HEK293 (cell line): ENCODE results near the gene ABCG1.

Experiments used
- KLF9 ChIP-seq: fragments of 450-650 bp; formaldehyde crosslinking; IDR thresholded peaks from 2 replicates; pipeline ENCODE4 v1.5.1; 2016; ENCODE audit warnings: missing biosample characterization, missing genetic modification characterization, low read depth
- MYNN ChIP-seq: fragments of 450-650 bp; formaldehyde crosslinking; IDR thresholded peaks from 2 replicates; pipeline ENCODE4 v1.5.1; 2016; ENCODE audit warnings: missing biosample characterization, missing genetic modification characterization, borderline replicate concordance
- ZBTB1 ChIP-seq: fragments of 450-650 bp; formaldehyde crosslinking; IDR thresholded peaks from 2 replicates; pipeline ENCODE4 v1.5.1; 2016; ENCODE audit warnings: missing biosample characterization, missing genetic modification characterization
- ZFP41 ChIP-seq: fragments of 450-650 bp; formaldehyde crosslinking; IDR thresholded peaks from 2 replicates; pipeline ENCODE4 v1.5.1; 2016; ENCODE audit warnings: missing biosample characterization, missing genetic modification characterization, borderline replicate concordance
- ZNF121 ChIP-seq: fragments of 450-650 bp; formaldehyde crosslinking; IDR thresholded peaks from 2 replicates; pipeline ENCODE4 v1.5.1; 2016; ENCODE audit warnings: missing biosample characterization, missing genetic modification characterization
- ZNF138 ChIP-seq: fragments of 450-650 bp; formaldehyde crosslinking; IDR thresholded peaks from 2 replicates; pipeline ENCODE4 v1.5.1; 2016; ENCODE audit warnings: missing biosample characterization, missing genetic modification characterization, borderline replicate concordance
- ZNF701 ChIP-seq: fragments of 450-650 bp; formaldehyde crosslinking; IDR thresholded peaks from 2 replicates; pipeline ENCODE4 v1.5.1; 2016; ENCODE audit warnings: missing biosample characterization, missing genetic modification characterization
- ZNF792 ChIP-seq: fragments of 450-650 bp; formaldehyde crosslinking; IDR thresholded peaks from 2 replicates; pipeline ENCODE4 v1.5.1; 2016; ENCODE audit warnings: missing biosample characterization, missing genetic modification characterization
- TF ChIP-seq, protein P1 (sequence below): fragments of 450-650 bp; formaldehyde crosslinking; IDR thresholded peaks from 2 replicates; pipeline ENCODE4 v1.5.1; 2017; ENCODE audit warnings: missing biosample characterization, missing genetic modification characterization
- TF ChIP-seq, protein P2 (sequence below): fragments of 450-650 bp; formaldehyde crosslinking; IDR thresholded peaks from 2 replicates; pipeline ENCODE4 v1.5.1; 2016; ENCODE audit warnings: missing biosample characterization, missing genetic modification characterization, borderline replicate concordance
- TF ChIP-seq, protein P3 (sequence below): fragments of 450-650 bp; formaldehyde crosslinking; IDR thresholded peaks from 2 replicates; pipeline ENCODE4 v1.5.1; 2016; ENCODE audit warnings: missing biosample characterization, missing genetic modification characterization
- TF ChIP-seq, protein P4 (sequence below): fragments of 450-650 bp; formaldehyde crosslinking; IDR thresholded peaks from 2 replicates; pipeline ENCODE4 v1.5.1; 2016; ENCODE audit warnings: missing biosample characterization, missing genetic modification characterization
- TF ChIP-seq, protein P5 (sequence below): fragments of 450-650 bp; formaldehyde crosslinking; IDR thresholded peaks from 2 replicates; pipeline ENCODE4 v1.5.1; 2016; ENCODE audit warnings: missing biosample characterization, missing genetic modification characterization

DNA sequence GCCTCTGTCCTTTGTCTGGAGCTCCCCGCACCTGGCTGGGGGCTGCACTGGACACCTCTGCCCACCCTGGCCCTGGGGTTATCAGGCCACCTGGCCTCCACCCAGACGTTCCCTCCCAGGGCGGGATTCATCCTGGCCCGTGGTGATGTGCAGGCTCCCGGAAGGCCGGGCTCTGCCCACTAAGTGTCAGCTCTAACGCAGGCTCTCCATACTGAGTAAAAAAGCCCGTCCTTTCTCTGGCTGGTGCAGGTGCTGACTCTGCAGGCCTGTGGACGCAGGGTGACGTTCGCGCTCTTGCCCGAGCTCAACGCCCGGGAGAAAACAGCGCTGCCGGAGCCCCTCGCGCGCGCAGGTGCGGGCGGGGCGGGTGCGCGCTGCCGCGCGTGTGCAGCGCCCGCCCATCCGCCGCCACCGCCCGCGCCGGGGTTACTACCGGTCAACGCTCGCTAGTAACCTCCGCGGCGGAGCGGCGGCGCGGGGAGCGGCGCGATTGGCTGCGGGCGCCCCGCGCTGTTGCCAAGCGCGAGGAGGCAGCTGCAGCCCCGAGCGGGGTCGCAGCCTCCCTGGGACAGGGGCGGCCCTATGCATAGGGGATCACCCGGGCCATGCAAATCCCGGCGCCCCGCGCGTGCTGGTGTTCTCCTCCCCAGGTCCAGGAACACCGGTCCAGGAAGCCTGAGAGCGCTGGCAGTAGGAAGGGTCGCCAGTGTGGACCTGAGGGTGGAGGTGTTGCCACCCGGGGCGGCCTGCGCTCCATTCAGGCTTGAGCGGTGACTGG lies 15.7 kb downstream of the ABCG1 start:
- TF ChIP-seq, protein P1, sequence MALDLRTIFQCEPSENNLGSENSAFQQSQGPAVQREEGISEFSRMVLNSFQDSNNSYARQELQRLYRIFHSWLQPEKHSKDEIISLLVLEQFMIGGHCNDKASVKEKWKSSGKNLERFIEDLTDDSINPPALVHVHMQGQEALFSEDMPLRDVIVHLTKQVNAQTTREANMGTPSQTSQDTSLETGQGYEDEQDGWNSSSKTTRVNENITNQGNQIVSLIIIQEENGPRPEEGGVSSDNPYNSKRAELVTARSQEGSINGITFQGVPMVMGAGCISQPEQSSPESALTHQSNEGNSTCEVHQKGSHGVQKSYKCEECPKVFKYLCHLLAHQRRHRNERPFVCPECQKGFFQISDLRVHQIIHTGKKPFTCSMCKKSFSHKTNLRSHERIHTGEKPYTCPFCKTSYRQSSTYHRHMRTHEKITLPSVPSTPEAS (tag by site-specific recombination): no peak
- TF ChIP-seq ZNF121 (tag by site-specific recombination) (no peak), KLF9 (tag by site-specific recombination) (no peak), MYNN (tag by site-specific recombination) (no peak), ZNF792 (tag by site-specific recombination) (no peak), ZBTB1 (no peak), ZNF138 (no peak), ZNF701 (tag by site-specific recombination) (no peak), ZFP41 (tag by site-specific recombination) (no peak)
- TF ChIP-seq, protein P2, sequence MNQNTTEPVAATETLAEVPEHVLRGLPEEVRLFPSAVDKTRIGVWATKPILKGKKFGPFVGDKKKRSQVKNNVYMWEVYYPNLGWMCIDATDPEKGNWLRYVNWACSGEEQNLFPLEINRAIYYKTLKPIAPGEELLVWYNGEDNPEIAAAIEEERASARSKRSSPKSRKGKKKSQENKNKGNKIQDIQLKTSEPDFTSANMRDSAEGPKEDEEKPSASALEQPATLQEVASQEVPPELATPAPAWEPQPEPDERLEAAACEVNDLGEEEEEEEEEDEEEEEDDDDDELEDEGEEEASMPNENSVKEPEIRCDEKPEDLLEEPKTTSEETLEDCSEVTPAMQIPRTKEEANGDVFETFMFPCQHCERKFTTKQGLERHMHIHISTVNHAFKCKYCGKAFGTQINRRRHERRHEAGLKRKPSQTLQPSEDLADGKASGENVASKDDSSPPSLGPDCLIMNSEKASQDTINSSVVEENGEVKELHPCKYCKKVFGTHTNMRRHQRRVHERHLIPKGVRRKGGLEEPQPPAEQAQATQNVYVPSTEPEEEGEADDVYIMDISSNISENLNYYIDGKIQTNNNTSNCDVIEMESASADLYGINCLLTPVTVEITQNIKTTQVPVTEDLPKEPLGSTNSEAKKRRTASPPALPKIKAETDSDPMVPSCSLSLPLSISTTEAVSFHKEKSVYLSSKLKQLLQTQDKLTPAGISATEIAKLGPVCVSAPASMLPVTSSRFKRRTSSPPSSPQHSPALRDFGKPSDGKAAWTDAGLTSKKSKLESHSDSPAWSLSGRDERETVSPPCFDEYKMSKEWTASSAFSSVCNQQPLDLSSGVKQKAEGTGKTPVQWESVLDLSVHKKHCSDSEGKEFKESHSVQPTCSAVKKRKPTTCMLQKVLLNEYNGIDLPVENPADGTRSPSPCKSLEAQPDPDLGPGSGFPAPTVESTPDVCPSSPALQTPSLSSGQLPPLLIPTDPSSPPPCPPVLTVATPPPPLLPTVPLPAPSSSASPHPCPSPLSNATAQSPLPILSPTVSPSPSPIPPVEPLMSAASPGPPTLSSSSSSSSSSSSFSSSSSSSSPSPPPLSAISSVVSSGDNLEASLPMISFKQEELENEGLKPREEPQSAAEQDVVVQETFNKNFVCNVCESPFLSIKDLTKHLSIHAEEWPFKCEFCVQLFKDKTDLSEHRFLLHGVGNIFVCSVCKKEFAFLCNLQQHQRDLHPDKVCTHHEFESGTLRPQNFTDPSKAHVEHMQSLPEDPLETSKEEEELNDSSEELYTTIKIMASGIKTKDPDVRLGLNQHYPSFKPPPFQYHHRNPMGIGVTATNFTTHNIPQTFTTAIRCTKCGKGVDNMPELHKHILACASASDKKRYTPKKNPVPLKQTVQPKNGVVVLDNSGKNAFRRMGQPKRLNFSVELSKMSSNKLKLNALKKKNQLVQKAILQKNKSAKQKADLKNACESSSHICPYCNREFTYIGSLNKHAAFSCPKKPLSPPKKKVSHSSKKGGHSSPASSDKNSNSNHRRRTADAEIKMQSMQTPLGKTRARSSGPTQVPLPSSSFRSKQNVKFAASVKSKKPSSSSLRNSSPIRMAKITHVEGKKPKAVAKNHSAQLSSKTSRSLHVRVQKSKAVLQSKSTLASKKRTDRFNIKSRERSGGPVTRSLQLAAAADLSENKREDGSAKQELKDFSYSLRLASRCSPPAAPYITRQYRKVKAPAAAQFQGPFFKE (tag by site-specific recombination): no peak
- TF ChIP-seq, protein P3, sequence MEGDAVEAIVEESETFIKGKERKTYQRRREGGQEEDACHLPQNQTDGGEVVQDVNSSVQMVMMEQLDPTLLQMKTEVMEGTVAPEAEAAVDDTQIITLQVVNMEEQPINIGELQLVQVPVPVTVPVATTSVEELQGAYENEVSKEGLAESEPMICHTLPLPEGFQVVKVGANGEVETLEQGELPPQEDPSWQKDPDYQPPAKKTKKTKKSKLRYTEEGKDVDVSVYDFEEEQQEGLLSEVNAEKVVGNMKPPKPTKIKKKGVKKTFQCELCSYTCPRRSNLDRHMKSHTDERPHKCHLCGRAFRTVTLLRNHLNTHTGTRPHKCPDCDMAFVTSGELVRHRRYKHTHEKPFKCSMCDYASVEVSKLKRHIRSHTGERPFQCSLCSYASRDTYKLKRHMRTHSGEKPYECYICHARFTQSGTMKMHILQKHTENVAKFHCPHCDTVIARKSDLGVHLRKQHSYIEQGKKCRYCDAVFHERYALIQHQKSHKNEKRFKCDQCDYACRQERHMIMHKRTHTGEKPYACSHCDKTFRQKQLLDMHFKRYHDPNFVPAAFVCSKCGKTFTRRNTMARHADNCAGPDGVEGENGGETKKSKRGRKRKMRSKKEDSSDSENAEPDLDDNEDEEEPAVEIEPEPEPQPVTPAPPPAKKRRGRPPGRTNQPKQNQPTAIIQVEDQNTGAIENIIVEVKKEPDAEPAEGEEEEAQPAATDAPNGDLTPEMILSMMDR (tag by site-specific recombination): no peak
- TF ChIP-seq, protein P4, sequence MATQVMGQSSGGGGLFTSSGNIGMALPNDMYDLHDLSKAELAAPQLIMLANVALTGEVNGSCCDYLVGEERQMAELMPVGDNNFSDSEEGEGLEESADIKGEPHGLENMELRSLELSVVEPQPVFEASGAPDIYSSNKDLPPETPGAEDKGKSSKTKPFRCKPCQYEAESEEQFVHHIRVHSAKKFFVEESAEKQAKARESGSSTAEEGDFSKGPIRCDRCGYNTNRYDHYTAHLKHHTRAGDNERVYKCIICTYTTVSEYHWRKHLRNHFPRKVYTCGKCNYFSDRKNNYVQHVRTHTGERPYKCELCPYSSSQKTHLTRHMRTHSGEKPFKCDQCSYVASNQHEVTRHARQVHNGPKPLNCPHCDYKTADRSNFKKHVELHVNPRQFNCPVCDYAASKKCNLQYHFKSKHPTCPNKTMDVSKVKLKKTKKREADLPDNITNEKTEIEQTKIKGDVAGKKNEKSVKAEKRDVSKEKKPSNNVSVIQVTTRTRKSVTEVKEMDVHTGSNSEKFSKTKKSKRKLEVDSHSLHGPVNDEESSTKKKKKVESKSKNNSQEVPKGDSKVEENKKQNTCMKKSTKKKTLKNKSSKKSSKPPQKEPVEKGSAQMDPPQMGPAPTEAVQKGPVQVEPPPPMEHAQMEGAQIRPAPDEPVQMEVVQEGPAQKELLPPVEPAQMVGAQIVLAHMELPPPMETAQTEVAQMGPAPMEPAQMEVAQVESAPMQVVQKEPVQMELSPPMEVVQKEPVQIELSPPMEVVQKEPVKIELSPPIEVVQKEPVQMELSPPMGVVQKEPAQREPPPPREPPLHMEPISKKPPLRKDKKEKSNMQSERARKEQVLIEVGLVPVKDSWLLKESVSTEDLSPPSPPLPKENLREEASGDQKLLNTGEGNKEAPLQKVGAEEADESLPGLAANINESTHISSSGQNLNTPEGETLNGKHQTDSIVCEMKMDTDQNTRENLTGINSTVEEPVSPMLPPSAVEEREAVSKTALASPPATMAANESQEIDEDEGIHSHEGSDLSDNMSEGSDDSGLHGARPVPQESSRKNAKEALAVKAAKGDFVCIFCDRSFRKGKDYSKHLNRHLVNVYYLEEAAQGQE (tag by site-specific recombination): no peak
- TF ChIP-seq, protein P5, sequence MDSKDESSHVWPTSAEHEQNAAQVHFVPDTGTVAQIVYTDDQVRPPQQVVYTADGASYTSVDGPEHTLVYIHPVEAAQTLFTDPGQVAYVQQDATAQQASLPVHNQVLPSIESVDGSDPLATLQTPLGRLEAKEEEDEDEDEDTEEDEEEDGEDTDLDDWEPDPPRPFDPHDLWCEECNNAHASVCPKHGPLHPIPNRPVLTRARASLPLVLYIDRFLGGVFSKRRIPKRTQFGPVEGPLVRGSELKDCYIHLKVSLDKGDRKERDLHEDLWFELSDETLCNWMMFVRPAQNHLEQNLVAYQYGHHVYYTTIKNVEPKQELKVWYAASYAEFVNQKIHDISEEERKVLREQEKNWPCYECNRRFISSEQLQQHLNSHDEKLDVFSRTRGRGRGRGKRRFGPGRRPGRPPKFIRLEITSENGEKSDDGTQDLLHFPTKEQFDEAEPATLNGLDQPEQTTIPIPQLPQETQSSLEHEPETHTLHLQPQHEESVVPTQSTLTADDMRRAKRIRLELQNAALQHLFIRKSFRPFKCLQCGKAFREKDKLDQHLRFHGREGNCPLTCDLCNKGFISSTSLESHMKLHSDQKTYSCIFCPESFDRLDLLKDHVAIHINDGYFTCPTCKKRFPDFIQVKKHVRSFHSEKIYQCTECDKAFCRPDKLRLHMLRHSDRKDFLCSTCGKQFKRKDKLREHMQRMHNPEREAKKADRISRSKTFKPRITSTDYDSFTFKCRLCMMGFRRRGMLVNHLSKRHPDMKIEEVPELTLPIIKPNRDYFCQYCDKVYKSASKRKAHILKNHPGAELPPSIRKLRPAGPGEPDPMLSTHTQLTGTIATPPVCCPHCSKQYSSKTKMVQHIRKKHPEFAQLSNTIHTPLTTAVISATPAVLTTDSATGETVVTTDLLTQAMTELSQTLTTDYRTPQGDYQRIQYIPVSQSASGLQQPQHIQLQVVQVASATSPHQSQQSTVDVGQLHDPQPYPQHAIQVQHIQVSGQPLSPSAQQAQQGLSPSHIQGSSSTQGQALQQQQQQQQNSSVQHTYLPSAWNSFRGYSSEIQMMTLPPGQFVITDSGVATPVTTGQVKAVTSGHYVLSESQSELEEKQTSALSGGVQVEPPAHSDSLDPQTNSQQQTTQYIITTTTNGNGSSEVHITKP (tag by site-specific recombination): no peak
